ENCODE results near the gene NMT1.

Gene NMT1

DNA sequence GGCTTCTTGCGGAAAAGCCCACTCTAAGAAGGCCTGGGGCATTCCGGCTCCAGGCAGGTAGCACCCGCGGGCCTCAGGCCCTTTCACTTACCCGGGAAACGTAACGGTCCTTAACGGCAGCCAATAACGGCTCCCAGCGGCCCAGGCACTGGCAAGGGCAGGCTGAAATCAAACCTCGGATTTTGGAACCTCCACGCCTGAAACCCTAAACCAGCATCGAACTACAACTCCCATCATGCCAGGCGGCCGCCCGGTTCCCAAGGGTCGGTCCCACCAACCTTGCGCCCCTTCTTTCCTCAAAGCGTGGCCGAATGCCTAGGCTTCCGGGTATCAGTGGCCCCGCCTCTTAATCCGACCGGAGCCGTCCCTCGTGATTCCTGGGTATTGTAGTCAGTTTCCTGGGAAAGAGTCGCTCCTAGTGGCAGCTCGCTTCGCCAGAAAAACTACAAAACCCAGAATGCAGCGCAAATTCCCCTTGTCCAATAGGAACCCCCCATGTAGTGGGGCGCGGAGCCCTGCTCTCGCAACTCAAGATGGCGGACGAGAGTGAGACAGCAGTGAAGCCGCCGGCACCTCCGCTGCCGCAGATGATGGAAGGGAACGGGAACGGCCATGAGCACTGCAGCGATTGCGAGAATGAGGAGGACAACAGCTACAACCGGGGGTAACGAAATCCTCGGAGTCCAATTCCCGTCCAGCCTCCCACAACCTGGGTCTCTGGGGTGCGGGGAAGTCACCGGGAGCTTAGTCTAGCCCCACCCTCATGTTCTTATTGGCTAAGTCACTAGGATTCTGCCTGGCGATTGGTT is at the start of gene NMT1:
Gene NMT1, plus strand, starts transcription at position 521 of the 809 bp plus-strand sequence. Its CDS starts 13 bp downstream, at position 534.
- peak; percentile 93 for DNase-seq

DNA sequence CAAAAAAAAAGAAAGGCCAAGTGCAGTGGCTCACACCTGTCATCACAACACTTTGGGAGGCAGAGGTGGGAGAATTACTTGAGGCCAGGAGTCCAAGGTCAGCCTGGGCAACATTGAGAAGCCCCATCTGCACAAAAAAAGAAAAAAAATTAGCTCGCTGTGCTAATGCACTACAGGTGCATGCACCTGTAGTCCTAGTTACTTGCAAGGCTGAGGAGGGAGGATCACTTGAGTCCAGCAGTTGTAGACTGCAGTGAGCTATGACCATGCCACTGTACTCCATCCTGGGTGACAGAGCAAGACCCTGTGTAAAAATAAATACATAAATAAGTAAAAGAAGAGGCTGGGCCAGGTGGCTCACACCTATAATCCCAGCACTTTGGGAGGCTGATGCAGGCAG is 49.4 kb upstream of the NMT1 start:
- no peak for DNase-seq

DNA sequence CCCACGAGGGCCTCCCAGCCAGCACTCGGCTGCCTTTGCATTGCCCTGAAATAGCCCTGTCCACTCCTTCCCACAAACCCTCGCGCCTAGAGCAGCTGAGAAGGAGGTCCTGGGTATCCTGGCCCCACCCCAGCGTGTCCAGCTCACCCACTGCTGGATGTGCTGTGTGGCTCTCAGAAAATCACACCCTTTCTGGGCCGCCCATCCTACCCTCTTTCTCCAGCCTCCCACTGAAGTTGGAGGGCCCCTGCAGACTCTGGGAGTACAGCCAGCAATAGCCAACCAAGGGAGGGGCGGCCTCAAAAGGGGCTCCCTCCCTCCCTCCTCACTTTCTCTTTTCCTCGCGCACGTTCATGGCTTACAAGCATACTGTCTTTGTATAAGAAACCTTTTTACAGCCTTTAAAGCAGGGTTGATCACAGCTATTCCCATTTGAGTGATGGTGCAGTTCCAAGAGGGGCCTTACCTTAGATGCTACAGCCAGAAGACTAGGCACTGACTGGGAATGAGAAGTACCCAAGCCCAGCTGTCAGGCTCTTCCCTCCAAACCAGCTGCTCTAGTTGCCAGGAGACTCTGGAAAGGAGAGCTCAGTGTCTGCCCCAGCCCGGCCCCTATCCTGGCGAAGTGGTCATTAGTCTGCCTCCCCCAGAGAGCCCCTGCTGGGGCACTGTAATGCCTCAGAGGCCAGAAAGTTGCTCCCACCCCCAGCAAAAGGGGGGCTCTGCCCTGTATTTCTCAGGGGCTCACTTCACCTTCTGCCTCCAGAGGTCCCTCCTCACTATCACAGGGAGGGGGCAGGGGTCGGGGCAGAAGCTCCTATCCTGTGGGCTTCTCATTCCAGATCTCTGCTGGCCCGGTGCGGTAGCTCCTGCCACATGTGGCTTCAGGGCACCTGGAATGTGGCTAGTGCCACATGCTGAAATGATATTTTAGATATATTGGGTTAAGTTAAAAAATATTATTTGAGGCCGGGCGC is 47.8 kb upstream of the NMT1 start:
- no peak for DNase-seq

DNA sequence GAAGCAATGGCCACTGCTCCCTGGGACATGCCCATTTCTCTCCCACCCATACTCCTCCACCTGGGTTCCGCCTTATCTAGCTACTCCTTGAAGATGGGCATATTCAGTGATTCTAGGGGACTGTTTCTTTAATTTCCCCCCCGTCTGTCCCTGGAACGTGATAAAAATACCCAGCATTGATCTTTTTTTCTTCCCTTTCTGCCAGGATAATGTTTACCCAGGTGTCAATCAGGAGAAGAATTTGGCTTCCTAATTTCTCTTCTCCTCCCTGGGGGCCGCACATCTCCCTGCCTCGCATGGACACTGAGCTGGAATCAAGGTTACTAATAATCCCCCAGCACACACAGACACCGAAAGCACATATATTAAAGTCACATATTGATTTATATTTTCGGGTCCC is 44.9 kb upstream of the NMT1 start:
- DNase-seq, result no peak

DNA sequence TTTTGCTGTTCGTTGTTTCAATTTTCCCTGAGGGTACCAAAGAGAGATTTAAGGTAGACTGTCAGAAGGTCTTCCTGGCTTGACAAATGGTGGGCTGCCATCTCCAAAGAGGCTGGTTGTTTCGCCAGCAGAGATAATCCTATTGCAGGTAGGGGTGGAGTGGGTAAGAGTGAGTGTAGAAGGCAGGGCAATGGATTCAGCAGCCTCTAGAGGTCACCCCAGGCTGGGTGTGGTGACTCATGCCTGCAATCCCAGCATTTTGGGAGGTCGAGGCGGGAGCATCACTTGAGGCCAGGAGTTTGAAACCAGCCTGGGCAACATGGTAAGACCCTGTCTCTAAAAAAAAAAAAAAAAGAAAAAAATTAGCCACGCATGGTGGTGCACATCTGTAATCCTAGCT is 44.3 kb upstream of the NMT1 start:
- no peak for DNase-seq

DNA sequence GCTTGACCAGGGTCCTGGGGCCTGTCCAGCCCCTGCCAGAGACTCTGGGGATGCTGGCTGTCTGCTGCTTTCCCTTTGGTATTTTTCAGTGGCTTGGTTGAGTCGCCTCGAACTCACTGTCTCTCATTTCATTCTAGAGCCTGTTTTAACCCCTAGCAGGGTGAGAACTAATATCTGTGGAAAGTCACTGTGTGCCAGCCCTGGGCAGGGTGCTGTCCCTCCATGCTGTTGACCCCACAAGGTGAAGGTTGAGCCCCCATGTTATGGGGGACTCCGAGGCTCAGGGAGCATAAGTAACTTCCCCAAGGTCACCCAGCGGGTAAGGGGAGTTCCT is 42.6 kb upstream of the NMT1 start:
- DNase-seq, result no peak

DNA sequence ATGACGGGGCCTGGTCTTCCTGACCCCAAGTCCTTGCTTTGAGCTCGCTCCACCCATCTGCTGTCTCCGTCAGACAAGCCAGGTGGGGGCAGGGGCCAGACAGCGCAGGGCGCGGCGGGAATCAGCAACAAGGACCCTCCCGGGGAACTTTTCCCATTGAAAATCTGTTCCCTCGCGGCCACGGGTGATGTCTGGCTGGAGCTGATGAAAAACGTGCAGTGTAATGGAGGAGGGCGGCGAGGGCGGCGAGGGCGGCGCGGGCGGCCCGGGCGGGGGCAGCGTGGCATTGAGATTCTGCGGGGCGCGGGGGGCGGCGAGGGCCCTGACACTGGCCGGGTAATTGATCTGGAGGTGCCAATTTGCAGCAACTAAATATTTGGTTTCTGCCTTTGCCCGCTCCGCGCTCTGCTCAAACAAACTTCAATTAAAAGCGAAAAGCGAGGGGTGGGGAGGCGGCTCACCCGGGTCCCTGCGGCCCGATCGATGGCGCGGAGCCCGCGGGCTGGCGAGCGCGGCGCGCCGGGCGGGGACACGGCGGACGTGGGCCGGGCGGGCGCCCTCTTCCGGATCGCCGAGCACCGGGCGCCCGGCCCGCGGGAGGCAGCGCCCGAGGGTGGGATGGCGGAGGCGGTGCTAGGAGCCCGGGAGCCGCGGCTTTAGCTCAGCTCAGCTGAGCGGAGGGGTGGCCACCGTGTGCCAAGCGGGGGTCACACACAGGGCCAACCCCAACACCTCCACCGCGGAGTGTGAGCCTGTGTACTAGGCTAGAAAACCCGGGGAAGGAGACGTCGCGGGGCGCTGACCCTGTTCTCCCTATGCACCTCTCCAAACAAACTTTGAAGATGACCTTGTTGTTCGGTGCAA is 42.0 kb upstream of the NMT1 start:
- no peak for DNase-seq

DNA sequence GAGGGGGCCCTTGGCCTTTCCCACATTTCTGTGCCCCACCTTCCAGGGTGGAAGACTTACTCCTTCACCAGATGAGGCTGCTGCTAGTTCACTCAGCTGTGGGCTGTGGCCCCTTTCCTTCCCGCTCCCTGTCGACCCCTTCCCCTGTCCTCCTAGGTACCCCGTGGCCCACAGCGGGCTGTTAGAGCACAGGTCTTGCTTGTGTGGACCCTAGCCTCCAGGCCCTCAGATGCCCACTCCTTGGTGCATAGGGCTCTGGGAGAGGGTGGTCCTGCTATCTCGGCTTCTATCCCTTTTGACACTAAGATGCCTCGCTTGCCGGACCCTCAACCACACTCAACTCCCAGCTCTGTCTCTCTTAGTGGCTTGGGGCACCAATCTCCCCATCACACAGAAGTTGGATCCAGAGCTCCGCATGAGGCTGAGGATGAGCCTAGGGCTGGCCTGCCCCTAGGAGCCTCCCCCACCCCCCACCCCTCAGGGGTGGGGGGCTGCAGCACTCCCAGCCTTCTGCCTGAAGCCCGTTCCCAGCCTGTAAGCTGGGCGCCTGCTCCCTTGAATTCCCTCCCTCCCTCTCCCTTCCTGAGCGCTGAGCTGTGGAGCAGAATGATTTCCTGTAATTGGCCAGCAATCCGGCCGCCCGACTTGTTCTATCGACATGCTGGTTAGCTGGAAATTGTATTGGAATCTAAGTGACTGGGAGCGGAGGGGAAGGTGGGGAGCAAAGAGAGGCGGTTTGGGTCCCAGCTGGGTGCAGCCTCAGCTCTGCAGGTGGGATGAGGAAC is 40.6 kb upstream of the NMT1 start:
- no peak for DNase-seq

DNA sequence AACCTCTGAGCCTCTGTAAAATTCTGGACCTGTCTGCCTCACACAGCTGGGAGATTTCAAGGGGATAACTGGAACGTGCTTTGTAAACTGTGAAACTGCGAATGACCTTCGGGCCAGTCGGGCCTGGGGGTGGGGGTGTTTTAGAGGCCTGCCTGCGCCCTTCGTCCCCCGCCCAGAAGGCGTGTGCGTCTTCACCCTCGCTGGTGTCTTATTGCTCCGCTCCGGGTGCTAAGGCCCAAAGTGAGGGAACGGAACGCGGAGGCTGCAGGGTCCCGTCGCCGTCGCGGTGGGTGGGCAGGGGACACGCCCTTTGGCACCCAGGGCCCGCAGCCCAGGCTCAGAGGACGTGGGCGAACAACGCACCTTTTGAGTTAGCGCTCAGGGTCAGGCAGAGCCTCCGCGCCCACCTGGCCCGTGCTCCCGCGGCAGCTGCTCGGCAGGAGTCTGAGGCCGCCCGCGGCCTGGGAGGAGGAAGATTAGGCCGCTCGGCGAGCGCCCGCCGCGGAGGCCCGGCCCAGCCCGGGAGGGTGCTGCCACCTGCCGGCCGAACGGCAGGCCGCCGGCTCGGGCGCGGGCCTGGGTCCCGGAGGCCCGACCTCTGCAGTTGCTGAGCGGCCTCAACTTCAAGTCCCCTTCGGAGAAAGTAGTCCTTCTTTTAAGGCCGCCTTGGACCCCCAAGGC is 39.4 kb upstream of the NMT1 start:
- DNase-seq, result no peak

DNA sequence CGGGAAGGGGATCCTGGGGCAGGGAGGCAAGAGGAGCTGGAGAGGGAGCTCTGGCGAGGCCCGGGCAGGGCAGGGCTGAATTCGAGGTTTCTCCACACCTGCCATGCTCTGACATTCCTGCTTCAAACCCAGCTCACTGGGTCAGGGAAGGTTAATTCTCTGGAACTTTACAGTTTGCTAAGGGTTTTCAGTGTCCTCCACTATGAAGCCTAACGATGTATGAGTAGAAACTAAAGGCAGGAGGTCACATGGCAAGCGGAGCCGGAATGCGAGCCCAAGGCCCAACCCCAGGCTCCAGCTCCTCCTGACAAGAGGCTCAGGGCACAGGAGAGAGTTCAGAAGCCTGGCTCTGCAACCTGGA is 38.8 kb upstream of the NMT1 start:
- DNase-seq, result no peak

DNA sequence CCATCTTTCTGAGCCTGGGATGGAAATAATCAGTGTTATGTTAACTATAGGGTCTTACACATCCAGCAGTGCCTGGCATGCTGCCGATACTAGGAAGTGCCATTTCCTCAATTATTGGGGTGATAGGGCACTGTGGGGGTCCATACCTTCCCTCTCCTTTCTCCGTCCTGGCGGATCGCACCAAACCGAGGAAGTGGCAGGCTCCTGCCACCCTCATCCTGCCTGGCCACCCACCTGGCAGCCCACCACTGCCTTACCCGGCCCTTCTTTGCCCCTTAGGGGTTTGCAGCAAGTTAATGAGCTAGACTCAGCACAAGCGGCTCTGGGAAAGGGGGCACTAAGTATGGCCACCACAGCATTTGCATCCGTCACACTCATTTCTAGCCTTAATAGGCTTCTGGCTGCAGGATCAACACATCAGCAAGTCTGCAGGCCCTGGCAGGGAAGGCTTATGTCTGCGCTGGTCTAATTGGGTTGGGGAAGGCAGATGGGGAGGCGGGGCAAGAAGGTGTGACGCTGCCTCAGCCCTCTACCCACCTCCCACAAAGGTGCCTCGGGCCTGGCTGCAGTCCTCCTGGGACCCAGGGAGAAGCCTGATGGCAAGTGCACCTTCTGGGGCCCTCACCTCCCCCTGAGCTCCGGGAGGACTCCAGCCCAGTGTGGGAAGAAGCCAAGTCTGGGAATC is 38.3 kb upstream of the NMT1 start:
- DNase-seq, result no peak

DNA sequence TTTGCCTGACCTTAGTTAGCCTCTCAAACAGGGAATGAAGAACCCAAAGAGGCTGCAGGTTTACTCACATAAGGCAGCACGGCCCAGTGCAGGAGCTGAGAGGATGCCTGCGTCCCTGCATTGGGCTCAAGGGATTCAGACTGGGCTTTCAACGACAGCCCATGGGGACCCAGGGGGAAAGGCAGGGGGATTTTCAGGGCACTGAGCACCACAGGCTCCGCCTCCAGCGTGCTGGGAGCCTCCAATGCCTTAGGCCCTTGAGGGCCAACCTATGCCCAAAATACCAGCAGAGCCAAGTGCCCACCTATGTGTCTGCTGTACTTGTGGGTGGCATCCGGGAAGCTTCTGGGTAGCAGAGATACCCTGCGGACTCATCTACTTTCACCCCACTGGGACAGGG is 32.0 kb upstream of the NMT1 start:
- no peak for DNase-seq

DNA sequence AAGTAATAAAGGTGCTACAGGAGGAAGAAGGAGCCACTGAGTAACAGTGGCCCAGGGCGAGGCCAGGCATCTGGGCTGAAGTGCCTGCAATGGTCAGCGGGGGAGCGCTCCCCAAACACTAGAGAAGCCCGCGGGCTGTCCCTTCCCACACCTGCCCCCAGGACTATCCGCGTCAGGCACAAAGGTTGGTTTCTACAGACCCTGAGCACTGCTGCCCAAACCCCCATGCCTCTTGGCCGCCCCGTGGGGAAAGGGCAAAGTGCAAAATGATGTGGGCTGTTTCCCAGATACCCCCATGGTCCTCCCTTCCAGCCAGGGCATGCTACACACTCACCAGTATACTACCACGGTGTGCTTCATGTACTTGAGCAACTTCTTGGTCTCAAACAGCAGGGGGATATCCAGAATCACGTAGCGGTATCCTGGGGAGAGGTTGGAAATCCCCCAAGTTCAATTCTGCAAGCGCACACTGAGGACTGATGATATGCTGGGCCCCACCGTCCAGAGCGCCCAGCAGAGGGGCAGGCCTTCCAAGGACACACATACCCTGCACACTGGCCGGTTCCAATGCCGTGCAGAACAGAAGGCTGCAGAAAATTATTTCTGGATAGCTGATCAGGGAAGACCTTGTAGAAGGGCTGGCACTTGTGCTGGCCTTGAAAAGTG is 31.2 kb upstream of the NMT1 start:
- no peak for DNase-seq

DNA sequence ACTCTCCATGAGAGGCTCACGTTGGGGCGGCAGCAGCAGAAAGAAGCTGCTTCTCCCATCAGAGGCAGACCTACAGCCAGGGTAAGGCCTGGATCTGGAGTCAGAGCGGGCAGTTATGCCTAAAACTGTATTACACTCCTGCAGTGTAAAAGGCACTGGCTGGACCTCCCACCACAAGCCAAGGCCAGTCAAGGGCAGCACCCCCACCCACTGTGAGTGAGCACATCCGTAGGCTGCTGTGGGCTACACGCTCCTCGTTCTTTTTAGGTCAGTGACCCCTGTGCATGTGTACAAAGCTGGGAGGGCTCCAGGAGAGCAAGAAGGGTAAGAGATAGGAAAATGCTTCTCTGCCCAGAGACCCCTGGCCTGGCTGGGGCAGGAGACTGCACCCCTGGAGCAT is 30.4 kb upstream of the NMT1 start:
- no peak for DNase-seq

DNA sequence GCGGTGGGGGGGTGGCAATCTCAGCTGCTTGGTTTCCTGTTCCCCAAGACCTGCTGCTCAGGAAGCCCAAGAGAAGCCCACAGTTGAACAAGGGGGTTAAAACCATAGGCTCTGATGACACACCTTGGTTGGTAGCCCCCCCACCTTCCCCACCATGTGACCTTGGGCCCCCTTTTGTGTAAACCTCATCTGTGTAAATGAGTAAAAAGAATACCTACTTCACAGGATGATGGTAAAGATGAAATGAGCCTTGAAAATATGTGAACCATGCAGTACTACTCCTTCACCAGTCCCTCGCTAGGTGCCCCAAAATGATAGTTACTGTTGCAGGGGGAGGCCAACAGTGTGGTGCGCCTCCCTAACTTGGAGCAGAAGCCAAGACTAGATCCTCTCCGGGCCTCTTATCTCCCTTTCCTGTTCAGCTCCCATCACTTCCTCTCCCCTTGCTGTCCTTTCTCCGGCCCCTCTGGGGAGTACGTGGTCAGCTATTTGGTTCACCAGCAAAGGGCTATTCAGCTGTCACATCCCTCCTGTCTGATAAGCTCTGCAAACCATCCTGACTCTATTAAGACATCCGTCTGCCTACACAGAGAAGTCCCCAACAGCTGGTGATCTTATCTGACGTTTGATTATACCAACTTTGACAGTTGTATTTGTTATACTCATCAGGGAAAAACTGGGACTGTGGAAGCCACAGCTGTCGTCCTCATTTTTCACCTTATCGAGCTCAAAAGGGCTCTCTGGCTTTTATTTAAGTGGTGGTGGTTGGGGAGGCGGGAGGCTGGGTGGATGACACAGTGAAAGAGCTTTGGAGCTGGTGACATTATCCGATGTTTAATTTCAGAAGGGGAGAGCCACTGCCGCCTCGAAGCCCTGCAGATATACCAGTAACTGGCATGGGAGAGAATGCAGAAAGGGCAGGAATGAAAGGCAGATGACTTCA is 29.6 kb upstream of the NMT1 start:
- DNase-seq, result no peak

DNA sequence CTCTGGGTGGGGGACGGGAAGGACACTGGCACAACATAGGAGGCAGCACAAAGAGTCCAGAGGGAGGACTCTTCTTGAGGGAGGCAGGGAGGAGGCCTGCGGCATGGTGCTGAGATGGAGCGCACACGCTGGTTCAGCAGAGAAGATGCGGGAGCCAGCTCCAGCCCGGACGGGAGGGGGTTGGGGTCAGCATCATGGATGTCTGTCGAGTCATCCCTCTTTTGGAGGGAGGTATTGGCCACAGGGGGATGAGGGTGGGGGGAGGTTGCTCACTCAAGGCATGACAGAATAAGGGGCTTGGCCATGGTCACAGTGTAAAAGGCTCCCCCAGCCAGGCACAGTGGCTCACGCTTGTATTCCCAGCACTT is 29.0 kb upstream of the NMT1 start:
- DNase-seq, result no peak

DNA sequence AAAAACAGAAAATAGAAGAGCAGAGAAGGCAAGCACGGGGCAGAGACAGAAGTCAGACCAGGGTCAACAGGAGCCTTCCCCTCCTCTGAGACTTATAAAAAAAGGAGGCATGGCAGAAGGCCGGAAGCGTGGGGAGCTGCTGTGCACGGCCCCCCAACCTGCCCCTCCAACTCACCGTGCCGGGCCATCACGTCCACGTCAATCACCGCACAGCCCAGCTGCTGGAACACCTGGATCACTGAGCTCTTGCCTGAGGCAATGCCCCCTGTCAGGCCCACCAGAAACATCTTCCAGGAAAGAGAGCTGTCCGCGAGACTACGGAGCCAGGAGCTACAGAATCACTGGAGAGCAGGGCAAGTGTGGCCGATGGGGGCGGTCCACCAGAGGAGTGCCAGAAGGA is 26.5 kb upstream of the NMT1 start:
- DNase-seq, result no peak

DNA sequence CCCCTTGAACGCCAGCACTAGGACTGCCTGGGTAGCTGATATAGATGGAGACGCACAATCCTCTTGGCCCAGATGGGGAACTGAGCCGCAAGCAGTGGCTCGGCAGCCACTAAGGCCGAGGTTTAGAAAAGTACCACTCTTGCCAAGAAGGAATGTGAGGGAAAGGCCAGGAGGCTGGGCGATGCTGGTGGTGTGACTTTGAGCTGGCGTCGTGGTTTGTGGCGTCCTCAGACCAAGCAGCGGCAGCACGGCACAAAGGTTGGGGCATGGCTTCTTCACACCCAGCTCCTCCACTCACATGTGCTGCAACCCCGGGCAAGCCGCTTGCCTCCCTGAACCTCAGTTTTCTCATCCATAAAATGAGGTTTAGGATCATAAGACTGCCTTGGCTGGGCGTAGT is 25.3 kb upstream of the NMT1 start:
- DNase-seq, result no peak

DNA sequence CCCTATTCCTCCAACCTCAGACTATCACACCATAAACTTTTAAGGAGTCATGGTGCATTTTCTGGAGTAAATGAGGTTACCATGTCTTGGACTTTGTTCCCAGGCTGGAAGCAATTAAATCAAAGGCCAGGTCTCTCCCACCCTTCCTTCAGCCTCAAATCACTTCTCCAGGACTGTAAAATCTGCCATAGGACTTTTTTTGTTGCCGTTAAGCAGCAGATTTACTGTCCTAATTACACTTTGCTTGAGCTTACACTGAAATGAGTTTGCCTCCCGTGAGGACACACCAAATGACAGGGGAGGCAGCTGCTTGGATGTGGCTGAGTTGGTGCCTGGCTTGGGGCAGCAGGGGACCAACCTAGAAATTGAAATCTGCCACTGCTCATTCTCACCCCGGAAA is 24.4 kb upstream of the NMT1 start:
- DNase-seq, result no peak
